Gastroesophageal sphincter (tissue), 4 donors: ENCODE measurements around the gene RTN4RL1. TPM values are rescaled to one million over a fixed set of nuclear protein-coding genes. Genes with fewer than 3 reads are reported as not detected.

Experiments
- ATAC-seq: fragments of 150-250 bp; one replicate; pipeline ENCODE4 v1.9.1; 2016; ENCODE audit warnings: mild to moderate bottlenecking, moderate library complexity
- H3K27ac ChIP-seq, 4 donors: fragments of 200-600 bp; sonication (generic) in 3 of 4; 1 replicate in 3 of 4; 2 replicates in 1 of 4; pipeline ENCODE4 v1.5.1; 2016 to 2019
- H3K27me3 ChIP-seq: fragments of 200-600 bp; sonication (generic); one replicate; pipeline ENCODE4 v1.5.1; 2019
- H3K36me3 ChIP-seq, 2 donors: fragments of 200-600 bp; sonication (generic); one replicate each; pipeline ENCODE4 v1.5.1; 2019; ENCODE audit warnings: control low read depth in 1 of 2
- H3K4me1 ChIP-seq, 3 donors: fragments of 200-600 bp; sonication (generic); 1 replicate in 2 of 3; 2 replicates in 1 of 3; pipeline ENCODE4 v1.5.1; 2016 to 2019; ENCODE audit warnings: control low read depth in 2 of 3
- H3K4me3 ChIP-seq, 2 donors: fragments of 200-600 bp; sonication (generic); one replicate each; pipeline ENCODE4 v1.5.1; 2019; ENCODE audit warnings: mild to moderate bottlenecking in 1 of 2, moderate library complexity in 1 of 2
- H3K9me3 ChIP-seq, 3 donors: fragments of 200-600 bp; sonication (generic); one replicate each; pipeline ENCODE4 v1.5.1; 2017 to 2019; ENCODE audit warnings: control low read depth in 2 of 3
- CTCF ChIP-seq, 4 experiments: fragments of 200-600 bp in 2 of 4; fragments of 450-650 bp in 2 of 4; sonication (generic) in 1 of 4; IDR thresholded peaks; one replicate each; pipeline ENCODE4 v1.5.1; 2017 to 2019; ENCODE audit warnings: antibody characterized with exemption in 4 of 4, mild to moderate bottlenecking in 2 of 4, moderate library complexity in 2 of 4
- EP300 ChIP-seq: sonication (generic); formaldehyde crosslinking; IDR thresholded peaks from one replicate; pipeline ENCODE4 v1.6.1; 2017; ENCODE audit warnings: antibody characterized with exemption, mild to moderate bottlenecking
- POLR2A ChIP-seq, 2 donors: fragments of 450-650 bp; IDR thresholded peaks; one replicate each; pipeline ENCODE4 v1.6.1; 2017; ENCODE audit warnings: antibody characterized with exemption in 2 of 2, mild to moderate bottlenecking in 2 of 2, moderate library complexity in 1 of 2
- POLR2AphosphoS5 ChIP-seq: sonication (generic); formaldehyde crosslinking; IDR thresholded peaks from one replicate; pipeline ENCODE4 v1.6.1; 2017; ENCODE audit warnings: antibody characterized with exemption
- WGBS, 2 donors: methylation state at CpG; one replicate each; pipeline ENCODE4 v1.1.5; 2018; ENCODE audit warnings: low coverage in 1 of 2; 5-methylcytosine and 5-hydroxymethylcytosine counted together
- total RNA-seq, 4 donors: library from RNA; depleted of rRNA; stranded (reverse); fragments of >200 nt; gene quantifications; one replicate each; pipeline ENCODE4 v1.1.0, GENCODE V29; 2016

Gene RTN4RL1
- total RNA-seq, 4 donors from 2014 or later: 0.58 to 0.81 (median 0.72) TPM; not detected in 1

GRCh38 chr17:1953831-1954230 is 71.3 kb downstream of the RTN4RL1 start:
- no peaks in the 10 kb centered on the region for H3K9me3 ChIP-seq
- TF ChIP-seq EP300 (no peak), CTCF (IDR thresholded peaks at IDR 0.05) (no peak), POLR2A (IDR thresholded peaks at IDR 0.05) (no peak), POLR2AphosphoS5 (no peak)
- H3K4me1 ChIP-seq: no peaks in the 10 kb centered on the region
- WGBS, 2 donors: 80 to 87% methylated on average over 3 of the region's 5 CpGs
- no peak overlapping the region for H3K4me3 ChIP-seq
- H3K27me3 ChIP-seq: no peaks in the 10 kb centered on the region
- H3K27ac ChIP-seq: no peak overlapping the region
- H3K36me3 ChIP-seq: no peaks in the 10 kb centered on the region
- no peak for ATAC-seq

- ATAC-seq: no peak
- WGBS, 2 donors: 52 to 64% methylated on average over 6 to 10 of the region's 12 CpGs
- no peaks in the 10 kb centered on the region for H3K36me3 ChIP-seq
- no peak overlapping the region for H3K4me3 ChIP-seq
- no peaks in the 10 kb centered on the region for H3K4me1 ChIP-seq
- H3K27ac ChIP-seq: no peak overlapping the region
- TF ChIP-seq POLR2A (IDR thresholded peaks at IDR 0.05): no peak
- no peaks in the 10 kb centered on the region for H3K27me3 ChIP-seq
- H3K9me3 ChIP-seq: no peaks in the 10 kb centered on the region
Measured at GRCh38 chr17:1951920-1952319, 73.2 kb downstream of the RTN4RL1 start.

GRCh38 chr17:1949754-1950153 is 75.4 kb downstream of the RTN4RL1 start:
- Histone ChIP-seq H3K27ac (no peak overlapping the region), H3K36me3 (no peaks in the 10 kb centered on the region), H3K9me3 (no peaks in the 10 kb centered on the region), H3K4me3 (no peak overlapping the region), H3K4me1 (no peaks in the 10 kb centered on the region), H3K27me3 (no peaks in the 10 kb centered on the region)
- no peak for ATAC-seq
- TF ChIP-seq POLR2A (IDR thresholded peaks at IDR 0.05) (no peak), POLR2AphosphoS5 (no peak), CTCF (IDR thresholded peaks at IDR 0.05) (no peak), EP300 (no peak)
- WGBS, 2 donors: 84 to 85% methylated on average over 4 to 5 of the region's 5 CpGs

- Histone ChIP-seq H3K36me3 (no peaks in the 10 kb centered on the region), H3K27ac (no peak overlapping the region), H3K4me1 (no peaks in the 10 kb centered on the region), H3K27me3 (no peaks in the 10 kb centered on the region), H3K4me3 (no peak overlapping the region), H3K9me3 (no peaks in the 10 kb centered on the region)
- WGBS, 2 donors: 94% methylated on average over 11 of the region's 14 CpGs; no CpG with 5 or more reads in 1 of the 2 donors
- ATAC-seq: no peak
- TF ChIP-seq CTCF (IDR thresholded peaks at IDR 0.05) (no peak), EP300 (no peak), POLR2AphosphoS5 (no peak), POLR2A (IDR thresholded peaks at IDR 0.05) (no peak)
Measured at GRCh38 chr17:1948517-1948825, 76.7 kb downstream of the RTN4RL1 start.

GRCh38 chr17:1947743-1948516 is 77.2 kb downstream of the RTN4RL1 start:
- Histone ChIP-seq H3K9me3 (no peaks in the 10 kb centered on the region), H3K36me3 (no peaks in the 10 kb centered on the region), H3K4me3 (no peak overlapping the region), H3K27ac (no peak overlapping the region), H3K27me3 (no peaks in the 10 kb centered on the region), H3K4me1 (no peaks in the 10 kb centered on the region)
- ATAC-seq: no peak
- no peak for TF ChIP-seq POLR2A (IDR thresholded peaks at IDR 0.05)
- TF ChIP-seq CTCF (IDR thresholded peaks at IDR 0.05): no peak
- no peak for TF ChIP-seq POLR2AphosphoS5
- TF ChIP-seq EP300: no peak
- WGBS, 2 donors: 80% methylated on average over 3 of the region's 22 CpGs; no CpG with 5 or more reads in 1 of the 2 donors
